Fibroblast of skin of left biceps (primary cell): ENCODE measurements around the gene KRT1.

Source experiments
- DNase-seq, 2 experiments: peaks; one replicate each; pipeline ENCODE4 v3.0.0-alpha.2; 2013; ENCODE audit warnings: low read depth in 2 of 2

The KRT1 gene

DNA sequence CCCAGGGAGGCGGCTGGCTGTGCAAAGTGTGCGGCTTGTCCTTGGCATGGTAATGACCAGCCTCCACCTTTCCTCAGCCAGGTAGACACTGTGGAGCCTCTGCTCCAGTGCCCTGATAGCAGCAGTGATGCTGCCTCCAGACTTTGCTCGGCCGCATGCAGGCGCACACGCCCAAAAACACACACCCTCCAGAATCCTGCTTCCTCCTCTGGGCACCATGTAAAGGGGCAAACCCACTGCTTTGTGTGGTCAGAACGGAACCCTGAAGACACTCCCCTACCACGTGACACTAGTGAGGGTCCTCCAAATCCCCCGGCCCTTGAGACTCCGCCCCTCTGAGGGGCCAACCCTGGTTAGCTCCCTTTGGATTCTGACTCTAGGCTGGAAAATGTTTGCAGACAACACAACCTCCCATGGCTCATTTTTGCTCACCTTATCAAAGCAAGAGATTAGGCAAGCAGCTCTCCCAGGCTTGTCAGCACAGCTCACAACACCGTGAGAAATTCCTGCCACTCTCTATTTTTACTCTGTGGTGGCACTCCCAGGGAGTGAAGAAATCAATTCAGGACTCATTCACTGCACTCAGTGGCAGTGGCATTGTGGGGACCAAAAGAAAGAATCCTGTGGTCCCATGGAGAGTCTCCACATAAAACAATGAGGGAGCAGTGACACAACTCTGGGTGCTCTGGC, 18.6 kb upstream of the KRT1 start:
- DNase-seq: no peak

DNA sequence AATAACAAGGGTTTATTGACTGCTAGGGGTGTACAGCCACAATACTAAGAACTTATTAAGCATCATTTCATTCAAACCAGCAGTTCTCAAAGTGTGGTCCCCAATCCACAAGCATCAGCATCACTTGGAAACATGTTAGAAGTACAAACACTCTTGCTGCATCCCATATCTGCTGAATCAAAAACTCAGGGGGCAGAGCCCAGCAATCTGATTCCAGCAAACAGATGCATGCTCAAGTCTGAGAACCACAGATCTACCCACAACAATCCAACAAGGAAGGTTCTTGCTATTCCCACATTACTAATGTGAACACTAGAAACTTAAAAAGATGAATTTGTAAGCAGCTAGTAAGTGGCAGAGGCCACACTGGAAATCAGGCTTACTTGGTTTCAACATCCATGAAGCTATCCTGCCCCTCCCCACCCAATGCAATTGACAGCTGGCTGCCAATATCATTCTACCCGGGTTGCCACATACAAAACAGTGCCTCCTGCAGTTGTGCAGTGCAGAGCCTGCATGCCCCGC, 16.9 kb upstream of the KRT1 start:
- DNase-seq: no peak

DNA sequence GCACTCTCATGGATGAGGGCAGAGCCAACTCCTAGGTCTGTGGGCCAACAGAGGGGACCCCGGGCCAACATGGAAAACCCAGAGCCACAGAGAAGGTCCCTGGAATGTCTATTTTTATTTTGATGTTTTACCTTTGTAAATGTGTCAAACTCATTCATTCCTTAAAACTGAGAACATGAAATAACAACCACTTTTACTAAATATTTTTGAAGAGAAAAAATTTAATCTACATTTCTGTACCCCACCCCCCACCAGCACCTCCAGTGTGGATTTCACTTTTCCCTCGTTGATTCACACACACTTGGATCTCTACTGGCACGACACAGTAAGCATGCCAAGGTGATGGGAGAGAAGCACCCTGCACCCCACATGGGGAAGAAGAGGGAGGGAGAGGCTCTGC, 16.4 kb upstream of the KRT1 start:
- no peak for DNase-seq

DNA sequence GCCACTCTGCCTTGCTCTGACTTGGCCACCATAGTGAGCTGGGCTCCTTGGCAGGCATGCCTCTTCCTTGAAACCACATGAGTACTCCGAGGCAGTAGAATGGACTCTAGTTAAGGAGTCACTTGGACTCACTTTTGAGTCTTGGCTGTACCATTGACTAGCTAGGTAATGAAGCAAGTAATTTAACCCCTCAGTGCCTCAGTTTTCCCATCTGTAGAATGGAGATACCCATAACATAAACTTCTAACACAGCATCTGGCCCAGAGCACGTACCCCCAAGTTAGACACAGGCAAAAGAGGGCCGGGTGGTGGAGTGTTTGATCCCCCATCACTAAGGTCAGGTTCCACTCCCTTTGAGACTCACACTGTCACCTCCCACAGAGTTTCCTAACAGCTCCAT, 14.8 kb upstream of the KRT1 start:
- DNase-seq: no peak

DNA sequence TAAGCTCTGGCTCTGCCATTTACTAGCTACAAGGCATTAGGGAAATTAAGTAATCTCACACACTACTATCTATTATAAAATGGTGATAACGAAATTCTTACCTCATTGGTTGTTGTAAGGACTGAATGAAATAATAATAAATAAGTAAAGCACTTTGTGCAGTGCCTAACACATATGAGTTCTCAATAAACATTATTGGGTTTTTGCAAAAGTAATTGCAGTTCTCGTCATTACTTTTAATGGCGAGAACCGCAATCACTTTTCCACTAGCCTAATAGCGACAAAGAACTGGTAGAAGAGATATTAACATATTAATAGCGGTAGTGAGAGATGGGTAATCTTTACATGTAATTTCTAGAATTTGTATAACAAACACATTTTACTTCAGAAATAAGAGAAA, 13.9 kb upstream of the KRT1 start:
- no peak for DNase-seq

DNA sequence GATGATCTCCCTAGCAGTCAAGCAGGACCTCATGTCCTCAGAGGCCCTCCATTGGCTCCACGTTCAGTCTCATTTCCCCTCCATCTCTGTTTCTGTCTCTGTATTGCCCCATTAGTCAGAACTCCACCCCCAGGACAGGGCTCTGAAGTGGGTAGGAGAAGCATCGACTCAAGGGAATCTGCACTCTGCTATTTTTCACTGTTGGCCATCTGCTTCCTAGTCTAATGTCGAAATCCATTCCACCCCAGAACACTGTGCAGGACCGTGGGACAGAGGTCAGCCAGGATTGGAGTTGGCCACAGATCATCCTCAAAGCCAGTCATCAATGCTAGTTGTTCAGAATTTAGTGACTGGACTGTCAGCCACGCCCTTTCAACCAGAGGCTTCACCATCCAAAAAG, 13.1 kb upstream of the KRT1 start:
- no peak for DNase-seq

DNA sequence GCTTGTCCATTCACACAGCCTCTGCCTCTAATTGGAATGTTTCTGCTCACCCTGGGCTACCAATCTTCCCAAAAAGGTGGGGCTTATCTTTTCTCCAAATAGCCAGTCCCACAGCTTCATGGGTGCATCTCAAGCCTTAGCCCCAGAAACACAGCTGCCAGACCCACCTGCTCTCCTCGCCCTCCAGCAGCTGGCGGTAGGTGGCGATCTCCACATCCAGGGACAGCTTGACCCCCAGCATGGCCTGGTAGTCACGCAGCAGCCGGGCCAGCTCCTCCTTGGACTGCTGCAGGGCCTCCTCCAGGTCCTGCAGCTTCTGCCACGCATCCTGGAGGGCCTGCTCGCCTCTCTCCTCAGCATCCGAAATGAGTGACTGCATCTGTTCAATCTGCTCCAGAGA, 12.0 kb upstream of the KRT1 start:
- DNase-seq: no peak

DNA sequence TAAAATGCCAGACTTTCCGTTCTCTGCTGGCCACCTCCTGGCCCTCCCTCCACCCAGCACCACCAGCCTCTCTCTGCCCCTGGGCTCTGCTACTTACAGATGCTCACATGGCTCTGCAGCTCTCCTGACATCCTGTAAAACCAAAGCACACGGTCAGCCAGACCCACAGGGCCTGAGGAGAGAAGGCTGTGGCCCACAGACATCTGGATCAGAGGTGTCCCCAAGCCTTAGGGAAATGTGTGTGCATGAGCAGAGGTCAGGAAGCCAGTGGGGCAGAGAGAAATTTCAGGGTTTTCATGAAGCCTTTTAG, 11.6 kb upstream of the KRT1 start:
- DNase-seq: no peak

DNA sequence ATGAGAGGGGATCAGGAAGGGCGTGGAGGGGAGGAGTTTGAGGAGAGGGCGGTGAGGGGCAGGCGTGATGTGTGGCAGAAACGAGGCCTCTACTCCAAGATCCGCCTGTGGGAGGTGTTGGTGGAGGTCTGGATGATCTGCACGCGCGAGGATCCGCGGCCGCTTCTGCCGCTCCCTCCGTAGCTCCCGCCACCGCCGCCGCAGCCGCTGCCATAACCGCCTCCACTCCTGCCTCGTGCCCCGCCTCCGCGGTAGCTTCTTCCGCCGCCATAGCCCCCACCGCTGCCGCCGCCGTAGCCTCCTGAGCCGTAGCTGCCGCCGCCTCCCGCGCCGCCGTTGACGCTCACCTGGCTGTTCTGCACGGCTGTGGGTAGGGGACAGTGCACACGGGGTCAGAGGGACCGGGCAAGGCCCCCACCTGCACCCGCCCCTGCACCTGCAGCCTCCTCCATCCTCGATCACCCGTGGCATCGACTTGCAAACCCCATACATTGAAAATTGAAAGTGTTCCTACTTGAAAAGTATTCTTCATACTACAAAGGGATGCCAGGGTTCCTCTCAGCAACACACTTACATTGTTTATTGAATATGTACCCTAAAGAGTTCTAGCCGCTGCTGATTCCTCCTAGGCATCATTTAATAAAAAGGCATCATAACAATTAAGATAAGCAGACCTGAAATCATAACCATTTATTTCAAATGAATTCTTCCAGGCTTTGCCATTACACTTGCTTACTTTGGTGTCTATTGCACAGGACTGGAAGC, 11.1 kb upstream of the KRT1 start:
- no peak for DNase-seq

DNA sequence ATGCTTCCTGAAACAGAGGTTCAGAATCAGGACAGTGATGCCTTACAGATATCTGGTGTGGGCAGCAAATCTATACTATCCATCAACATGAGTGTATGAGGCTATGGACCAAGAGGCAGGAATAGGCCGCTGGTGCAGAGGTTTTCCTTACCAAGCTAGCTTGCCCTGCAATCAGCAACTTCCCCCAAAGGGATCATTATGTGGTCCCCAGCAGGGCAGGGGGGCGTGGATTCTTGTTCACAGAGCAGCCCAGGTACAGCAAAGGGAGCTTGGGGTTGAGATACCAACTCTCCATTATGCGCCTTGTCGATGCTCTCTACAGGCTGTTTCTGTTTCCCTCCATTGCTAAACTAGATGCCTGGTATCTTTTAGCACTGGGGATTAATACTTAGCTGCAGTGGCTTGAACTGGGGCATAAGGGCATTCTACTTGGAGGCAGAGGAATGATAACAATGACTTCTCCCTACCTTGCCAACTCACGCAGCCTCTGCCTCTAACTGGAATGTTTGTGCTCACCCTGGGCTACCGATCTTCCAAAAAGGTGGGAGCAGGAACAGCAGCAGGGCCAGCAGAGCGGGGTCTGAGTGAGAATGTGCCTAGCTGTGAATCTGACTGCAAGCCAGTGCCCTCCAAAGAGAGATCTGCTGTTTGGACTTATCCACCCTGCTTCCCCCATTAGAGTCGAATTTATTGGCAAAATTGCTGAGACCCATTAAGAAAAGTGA, 10.3 kb upstream of the KRT1 start:
- no peak for DNase-seq

DNA sequence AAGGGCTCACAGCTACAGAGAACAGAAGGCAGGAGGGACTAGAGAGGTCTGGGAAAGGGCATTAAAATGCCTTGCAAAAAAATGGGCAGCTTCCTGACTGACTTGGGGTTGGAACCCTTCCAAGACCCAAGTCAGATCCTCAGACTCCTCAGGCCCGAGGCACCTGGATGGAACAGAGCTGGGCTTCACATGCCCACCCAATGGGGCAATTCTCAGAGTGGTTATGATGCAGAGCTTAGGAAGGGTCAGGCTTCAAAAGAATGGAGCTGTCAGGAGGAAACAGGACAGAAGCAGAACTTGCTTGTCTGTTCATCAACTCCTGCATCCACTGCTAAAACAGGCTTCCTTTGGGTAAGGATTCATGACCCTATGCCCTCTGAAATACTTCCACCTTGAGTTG, 9.7 kb upstream of the KRT1 start:
- no peak for DNase-seq

DNA sequence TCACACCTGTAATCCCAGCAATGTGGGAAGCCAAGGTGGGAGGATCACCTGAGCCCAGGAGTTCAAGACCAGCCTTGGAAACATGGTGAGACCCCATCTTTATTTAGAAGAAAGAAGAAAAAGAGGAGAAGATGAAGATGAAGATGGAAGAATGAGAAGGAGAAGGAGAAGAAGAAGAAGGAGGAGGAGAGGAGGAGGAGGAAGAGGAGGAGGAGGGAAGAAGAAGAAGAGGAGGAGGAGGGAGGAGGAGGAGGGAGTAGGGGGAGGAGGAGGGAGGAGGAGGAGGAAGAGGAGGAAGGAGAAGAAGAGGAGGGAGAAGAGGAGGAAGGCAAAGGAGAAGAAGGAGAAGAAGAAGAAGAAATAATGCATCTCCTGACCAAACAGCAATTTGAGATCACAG, 9.0 kb upstream of the KRT1 start:
- DNase-seq: no peak

DNA sequence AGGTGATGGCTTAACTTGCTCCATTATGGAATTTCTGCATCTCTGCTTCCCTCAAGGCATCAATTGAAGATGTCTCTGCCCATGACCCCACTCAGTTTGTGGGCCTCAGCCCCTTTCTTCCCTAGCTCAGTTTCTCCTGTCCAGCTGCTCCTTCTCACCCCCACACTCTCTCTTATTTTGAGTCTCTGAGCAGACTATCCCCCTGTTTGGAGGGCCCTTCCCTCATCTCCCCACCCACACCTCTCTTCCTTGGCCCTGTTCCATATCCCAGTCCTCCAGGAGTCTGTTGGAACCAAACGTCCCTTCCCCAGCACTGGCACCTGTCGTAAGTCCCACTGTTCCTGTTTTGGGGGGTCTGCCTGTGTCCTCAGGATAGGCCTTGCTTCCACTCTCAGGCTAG, 8.3 kb upstream of the KRT1 start:
- DNase-seq: no peak

DNA sequence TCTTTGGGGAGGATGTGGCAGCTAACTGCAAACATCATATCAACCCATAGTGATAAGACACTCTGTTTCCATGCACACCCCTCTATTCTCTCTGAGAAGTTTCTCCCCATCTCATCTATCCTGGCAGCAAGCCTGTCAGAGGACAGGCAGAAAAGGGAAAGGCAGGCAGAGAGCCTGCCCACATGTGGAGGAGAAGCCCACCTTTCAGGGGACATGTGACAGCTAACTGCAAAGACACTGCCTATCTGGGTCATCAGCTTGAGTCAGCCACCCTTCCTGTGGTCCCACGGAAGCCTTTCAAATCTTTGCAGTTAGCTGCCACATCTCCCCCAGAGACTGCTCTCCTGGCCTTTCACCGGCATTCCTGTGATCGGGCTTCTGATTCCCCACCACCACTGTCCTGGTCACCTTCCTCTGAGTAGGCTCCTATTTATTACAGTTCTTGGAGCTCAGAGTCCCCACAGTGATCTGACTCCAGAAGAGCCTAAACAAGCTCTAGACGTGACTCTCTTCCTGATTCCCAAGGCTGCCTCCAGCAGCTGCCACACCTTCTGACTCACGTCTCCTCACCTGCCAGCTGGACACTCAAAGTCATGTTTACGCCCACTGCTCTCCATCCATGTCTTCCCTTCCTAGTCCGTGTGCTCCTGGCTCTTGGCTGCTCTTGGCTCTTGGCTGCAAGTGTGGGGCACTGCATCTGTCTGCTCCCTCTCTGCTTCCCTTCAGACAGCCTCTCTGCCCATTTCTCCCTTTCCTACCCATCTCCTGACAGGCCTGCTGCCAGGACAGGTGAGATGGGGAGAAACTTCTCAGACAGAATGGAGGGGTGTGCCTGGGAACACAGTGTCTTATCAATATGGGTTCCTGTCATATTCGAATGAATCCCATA, 7.5 kb upstream of the KRT1 start:
- DNase-seq: no peak

DNA sequence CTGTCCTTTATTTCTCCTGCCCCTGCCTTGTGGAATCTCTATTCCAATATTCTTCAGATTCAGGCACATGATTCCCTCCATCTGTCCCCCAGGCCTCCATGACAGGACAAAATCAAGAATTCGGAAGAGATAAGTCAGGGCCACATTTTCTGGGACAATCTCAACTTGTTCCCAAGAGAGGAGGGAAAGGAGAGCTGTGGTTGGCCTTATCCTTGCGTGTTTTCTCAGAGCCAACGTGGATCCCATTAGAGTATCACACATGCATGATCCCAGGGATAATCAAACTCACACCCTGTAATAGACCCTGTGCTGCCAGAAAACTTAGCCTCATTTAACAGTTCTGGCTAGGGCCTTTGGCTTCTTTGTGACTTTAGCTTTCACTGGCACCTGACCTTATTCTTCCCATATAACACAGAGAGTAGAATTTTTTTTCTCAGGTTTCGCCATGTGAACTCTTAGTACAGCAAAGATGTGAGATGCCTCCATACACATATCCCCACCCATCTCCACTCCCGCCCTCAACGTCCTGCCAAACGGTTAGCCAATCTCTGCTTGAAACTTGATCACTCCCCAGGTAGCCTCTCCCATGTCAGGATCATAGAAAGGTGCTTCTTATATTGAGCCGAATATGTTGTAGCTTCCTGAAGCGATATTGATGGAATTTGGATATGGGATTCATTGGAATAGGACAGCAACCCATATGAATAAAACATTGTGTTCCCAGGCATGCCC, 6.7 kb upstream of the KRT1 start:
- no peak for DNase-seq

DNA sequence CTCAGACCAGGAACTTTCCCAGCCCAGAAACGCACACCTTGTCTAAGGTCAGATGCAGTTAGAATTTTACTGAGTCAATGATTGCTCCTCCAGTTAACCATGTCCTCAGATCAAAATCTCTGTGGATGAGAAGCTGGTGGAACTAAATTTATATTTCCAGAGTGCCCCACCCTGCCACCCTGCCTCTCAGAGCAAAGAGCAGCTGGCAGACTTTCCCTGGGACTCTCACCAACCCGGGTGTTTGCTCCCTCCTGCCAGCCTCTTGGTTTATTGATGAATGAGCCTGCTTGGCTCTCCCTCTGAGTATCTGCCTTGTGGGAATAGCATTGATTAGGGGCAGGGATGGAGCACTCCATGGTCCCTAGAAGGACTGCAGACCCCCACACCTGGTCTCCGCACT, 5.9 kb upstream of the KRT1 start:
- no peak for DNase-seq

DNA sequence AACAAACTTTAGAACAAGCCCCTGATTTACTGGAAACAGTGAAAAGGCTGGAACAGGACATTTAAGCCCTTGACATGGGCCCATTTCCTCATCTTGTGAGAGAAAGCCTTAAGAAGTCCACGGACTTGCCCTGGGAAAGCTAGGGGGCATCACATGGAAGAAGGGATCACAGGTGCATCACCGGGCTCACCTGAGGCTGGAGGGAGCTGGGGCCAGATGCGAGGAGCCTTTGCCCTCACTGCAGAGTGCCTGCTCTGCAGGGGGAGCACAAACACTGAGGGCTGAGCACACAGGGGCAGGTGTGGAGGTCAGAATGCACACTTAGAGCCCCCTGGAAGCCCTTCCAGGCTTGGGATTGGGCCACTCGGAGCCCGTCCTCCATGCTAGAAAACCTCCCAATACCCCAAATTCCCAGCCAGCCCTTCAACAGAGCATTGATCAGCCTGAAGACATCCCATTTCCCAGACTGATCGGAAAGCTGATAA, 5.2 kb upstream of the KRT1 start:
- DNase-seq: no peak

DNA sequence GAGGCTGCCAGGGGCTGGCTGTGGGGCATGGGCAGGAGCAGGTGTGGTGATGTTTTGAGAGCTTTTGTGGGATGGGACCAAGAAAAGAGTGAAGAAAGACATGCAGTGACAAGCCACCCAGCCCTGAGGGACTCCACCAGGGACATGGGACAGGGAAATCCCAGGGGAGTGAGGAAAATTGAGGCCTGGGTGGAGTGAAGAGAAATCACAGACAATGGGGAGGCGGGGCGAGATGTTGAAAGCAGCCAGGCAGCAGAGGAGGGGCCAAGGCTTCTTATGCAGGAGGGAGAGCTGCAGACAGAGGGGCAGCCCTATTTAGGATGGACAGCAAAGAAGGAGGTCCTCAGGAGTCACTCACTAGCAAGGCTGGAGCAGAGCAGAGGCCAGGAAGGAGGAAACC, 4.2 kb upstream of the KRT1 start:
- no peak for DNase-seq

DNA sequence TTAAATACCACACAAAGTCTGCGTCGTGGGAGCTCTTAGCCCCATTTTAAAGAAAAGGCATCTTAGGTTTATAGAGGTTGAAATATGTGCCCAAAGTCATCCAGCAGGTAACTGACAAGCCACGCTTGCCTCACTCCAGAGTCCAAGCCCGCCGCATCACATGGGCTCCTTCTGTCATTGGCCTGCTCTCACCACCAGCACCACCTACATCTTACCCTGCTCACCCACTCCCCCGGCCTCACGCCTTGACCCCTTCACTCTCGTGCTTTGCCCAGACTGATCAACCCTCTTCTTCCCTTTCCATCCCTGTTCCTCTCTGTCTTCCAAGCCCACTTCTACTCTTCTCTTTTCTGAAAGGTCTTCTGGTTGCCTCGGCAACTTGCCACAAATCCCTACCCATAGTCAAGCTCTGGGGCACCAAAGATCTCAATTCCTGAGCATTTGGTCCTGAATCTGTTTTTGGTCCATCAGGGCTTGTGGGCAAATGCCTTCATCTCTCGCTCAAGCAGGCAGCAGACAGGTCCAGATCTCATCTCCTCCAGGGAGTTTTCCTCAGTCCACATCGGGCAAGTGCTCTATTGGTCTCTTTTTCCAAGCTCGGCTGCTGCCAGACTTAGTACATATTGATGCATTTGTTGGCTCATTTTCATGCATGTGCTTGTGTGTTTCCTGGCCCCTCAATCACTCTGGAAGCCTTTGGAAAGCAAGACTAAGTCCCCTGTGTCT, 3.5 kb upstream of the KRT1 start:
- no peak for DNase-seq

DNA sequence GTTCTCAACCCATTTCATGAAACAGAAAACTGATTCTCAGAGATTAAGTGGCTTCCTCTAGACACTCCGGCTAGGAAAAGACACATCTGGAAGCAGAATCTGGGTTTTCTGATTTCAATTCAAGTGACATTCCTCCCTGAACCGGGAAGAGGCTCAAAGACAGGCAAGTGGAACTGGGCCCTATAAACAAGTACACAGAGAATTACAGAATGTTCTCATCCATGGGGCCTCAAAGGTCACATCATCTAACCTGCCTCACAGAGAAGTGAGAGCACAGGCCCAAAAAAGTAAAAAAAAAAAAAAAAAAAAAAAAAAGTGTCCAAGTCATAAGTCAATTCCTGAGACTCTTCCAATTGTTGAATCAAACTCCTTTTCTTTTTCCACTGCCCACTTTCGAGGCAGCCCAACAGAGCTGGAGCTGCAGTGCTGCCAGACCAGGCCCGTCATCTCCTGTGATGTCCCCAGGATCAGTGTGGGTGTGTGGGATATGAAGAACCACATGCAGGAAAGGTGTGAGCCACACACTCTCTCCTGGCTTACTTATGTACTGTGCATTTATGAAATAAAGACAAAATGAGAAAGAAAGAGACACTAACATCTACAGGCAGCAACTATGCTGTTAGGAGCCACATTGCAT, 2.8 kb upstream of the KRT1 start:
- no peak for DNase-seq
